GM12878 (cell line): ENCODE results near the gene BRD2. TPM values are rescaled to one million over a fixed set of nuclear protein-coding genes. Genes with fewer than 3 reads are reported as not detected.
A peak's percentile ranks its signal among the peaks of the same experiment; 100 is the strongest.

Source experiments
- CBX3 ChIP-seq: fragments of 200-600 bp; sonication (generic); IDR thresholded peaks from 2 replicates; pipeline ENCODE4 v1.6.1; 2016; ENCODE audit warnings: low read depth, borderline replicate concordance
- CEBPB ChIP-seq, 2 experiments: fragments of 150-350 bp in 1 of 2; IDR thresholded peaks; 2 replicates each; pipeline ENCODE4 v1.6.1; 2012 to 2014; ENCODE audit warnings: low read depth in 2 of 2, low read length in 2 of 2, borderline replicate concordance in 1 of 2, inconsistent platforms in 1 of 2
- IRF4 ChIP-seq: IDR thresholded peaks from 2 replicates; pipeline ENCODE4 v1.6.1; 2011; ENCODE audit warnings: low read depth, low read length
- MEF2A ChIP-seq: IDR thresholded peaks from 2 replicates; pipeline ENCODE4 v1.6.1; 2011; ENCODE audit warnings: low read depth, mild to moderate bottlenecking, low read length, moderate library complexity; ENCODE audit not compliant: insufficient read depth
- NKRF ChIP-seq: fragments of 450-650 bp; conservative IDR thresholded peaks from 2 replicates; pipeline ENCODE4 v1.6.1; 2017; ENCODE audit warnings: mild to moderate bottlenecking, moderate library complexity
- NR2F1 ChIP-seq: fragments of 450-650 bp; conservative IDR thresholded peaks from 2 replicates; pipeline ENCODE4 v1.6.1; 2017; ENCODE audit warnings: mild to moderate bottlenecking
- RCOR1 ChIP-seq: conservative IDR thresholded peaks from 2 replicates; pipeline ENCODE4 v1.6.1; 2012; ENCODE audit warnings: low read depth, low read length, improper control_type of control experiment
- SMAD5 ChIP-seq: IDR thresholded peaks from 2 replicates; pipeline ENCODE4 v1.6.1; 2016; ENCODE audit warnings: antibody characterized with exemption, low read depth
- ZNF687 ChIP-seq: fragments of 450-650 bp; IDR thresholded peaks from 2 replicates; pipeline ENCODE4 v1.6.1; 2017; ENCODE audit warnings: mild to moderate bottlenecking, moderate library complexity
- polyA plus RNA-seq, 11 experiments: library from polyadenylated mRNA; depleted of rRNA in 4 of 11; unstranded in 6 of 11; stranded (reverse) in 5 of 11; fragments of >200 nt; fragmentation: Nextera tagmentation in 4 of 11; fragmentation: Illumina TruSeq in 1 of 11; extraction: Ambion mirVana in 4 of 11; extraction: Trizol in 1 of 11; gene quantifications; 1 replicate in 1 of 11; 2 replicates in 10 of 11; pipeline versions ENCODE4 v1.2.1 to v1.2.3, GENCODE V29; 2011 to 2016; ENCODE audit warnings: inconsistent platforms in 2 of 11, missing spikeins in 2 of 11, low read depth in 1 of 11
- total RNA-seq, 4 experiments: library from RNA; depleted of rRNA in 3 of 4; stranded (reverse); fragments of >200 nt in 3 of 4; fragmentation: Illumina TruSeq in 1 of 4; extraction: Trizol in 1 of 4; gene quantifications; 2 replicates each; pipeline versions ENCODE4 v1.2.1 to v1.2.3, GENCODE V29; 2013 to 2021

The BRD2 gene
- total and polyA plus RNA-seq, 10 of the 15 experiments (the other 5 are each of a cell fraction or from before 2014, with no cell fraction given): 32.2 to 239 (median 139) TPM

GRCh38 chr6:32952817-32953739 lies 15.3 kb upstream of the BRD2 start, which contains the start of gene HLA-DMA (continued):
- TF ChIP-seq NKRF: no peak
- TF ChIP-seq IRF4: 0 out of 2 replicates have a peak, but pooled peaks have one; percentile 10
- 0 out of 2 replicates have a peak, but pooled peaks have one; percentile 35 for TF ChIP-seq ZNF687
- TF ChIP-seq CBX3: no peak
- TF ChIP-seq RCOR1: no peak
- TF ChIP-seq NR2F1: no peak
- TF ChIP-seq SMAD5: peak; percentile 97
- peak in 1 of 2 experiments; percentile 94; a peak in 1 of 4 replicates for TF ChIP-seq CEBPB (IDR thresholded peaks at IDR 0.05; ENCODE audit: borderline replicate concordance in 1 of 2, low read depth in 2 of 2, low read length in 2 of 2)
- TF ChIP-seq MEF2A: no peak
